ENCODE measurements around the gene DEFB128. TPM values are rescaled to one million over a fixed set of nuclear protein-coding genes. Genes with fewer than 3 reads are reported as not detected.
A peak's percentile ranks its signal among the peaks of the same experiment; 100 is the strongest.

The DEFB128 gene
- total and polyA plus RNA-seq, 10 of the 15 experiments (the other 5 are each of a cell fraction or from before 2014, with no cell fraction given) = not detected

DNA sequence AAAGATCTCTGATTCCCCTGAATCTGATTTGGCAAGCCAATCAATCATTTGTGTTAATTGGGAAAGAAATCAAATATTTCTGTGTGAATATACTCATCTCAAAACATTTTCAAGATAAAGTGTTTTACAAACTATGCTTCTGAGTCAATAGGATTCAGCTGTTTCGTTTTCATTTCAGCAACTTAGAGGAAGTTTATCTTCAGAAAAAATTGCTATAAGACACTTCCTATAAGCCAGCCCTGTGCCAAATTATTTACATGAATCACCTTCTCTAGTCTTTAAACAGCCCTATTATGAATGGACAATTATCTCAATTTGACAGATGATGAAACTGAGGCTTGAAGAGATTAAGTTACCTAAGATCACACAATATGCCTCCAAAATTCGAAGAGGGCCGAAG is 48.4 kb upstream of the DEFB128 start:
- in situ Hi-C loops (cut with MboI) (no loop called here), intact Hi-C loops (cut with micrococcal nuclease; ENCODE audit: unreplicated experiment) (no loop called here)
- POLR2A ChIA-PET = no interaction called here
- WGBS (ENCODE audit: insufficient coverage, insufficient replicate concordance, low lambda C conversion rate, missing lambda C conversion rate) = 32% methylated on average over 3 of the region's 3 CpGs
- Histone ChIP-seq H4K20me1 (ENCODE audit: control insufficient read depth, insufficient read depth) (no peaks in the 10 kb centered on the region), H3K4me2 (ENCODE audit: control insufficient read depth, insufficient read depth) (peak overlapping the region; percentile 61), H3K27me3 (replicated peaks in 1 of 2; ENCODE audit: control insufficient read depth in 2 of 2, insufficient read depth in 2 of 2, low read length in 1 of 2) (no peaks in the 10 kb centered on the region), H3K9me3 (replicated peaks; ENCODE audit: control insufficient read depth, insufficient read depth, low read length) (no peaks in the 10 kb centered on the region), H3K79me2 (ENCODE audit: control insufficient read depth, insufficient read depth, low read length) (no peaks in the 10 kb centered on the region), H3K36me3 (ENCODE audit: control insufficient read depth in 2 of 2, insufficient read depth in 2 of 2, low read length in 1 of 2) (no peaks in the 10 kb centered on the region), H2AFZ (ENCODE audit: control insufficient read depth, low read depth, low read length) (peak overlapping the region; percentile 80), H3K4me3 (peak overlapping the region; percentile 22; the same call in 1 of the 2 replicates), H3K9ac (ENCODE audit: control insufficient read depth, insufficient read depth, low read length) (no peak overlapping the region), H3K4me1 (ENCODE audit: control insufficient read depth, insufficient read depth, low read length) (peaks cover 10% of the 10 kb centered on the region), H3K27ac (ENCODE audit: control insufficient read depth, insufficient read depth) (0 out of 2 replicates have a peak overlapping the region, but pooled peaks have one; percentile 9)
- TF ChIP-seq SPI1 (IDR thresholded peaks at IDR 0.05; ENCODE audit: borderline replicate concordance, insufficient read depth, low read depth, low read length) (no peak), POLR2AphosphoS2 (IDR thresholded peaks at IDR 0.05; ENCODE audit: low read depth, low read length) (no peak), TAF1 (IDR thresholded peaks at IDR 0.05; ENCODE audit: borderline replicate concordance, low read depth, low read length) (no peak), JUNB (IDR thresholded peaks at IDR 0.05) (peak; percentile 51; the same call in 1 of the 2 replicates), SMAD1 (IDR thresholded peaks at IDR 0.05; ENCODE audit: low read depth, partially characterized antibody) (no peak), FOXM1 (IDR thresholded peaks at IDR 0.05; ENCODE audit: low read depth, low read length) (no peak), CEBPB (IDR thresholded peaks at IDR 0.05; ENCODE audit: borderline replicate concordance in 1 of 2, low read depth in 2 of 2, low read length in 2 of 2) (no peak), IKZF2 (IDR thresholded peaks at IDR 0.05) (0 out of 4 replicates have a peak, but pooled peaks of 1 of the 2 experiments have one; percentile 7)
- ATAC-seq (peak; percentile 61), FAIRE-seq (no peak), DNase-seq (ENCODE audit: low read depth, low spot score) (no peak)
- CTCF ChIA-PET = interaction anchor here (2.2 kb wide), 1 partner anchor 28 kb away, joined by 8 read pairs; no protein-coding TSS in a partner anchor
- RAD21 ChIA-PET (ENCODE audit: unreplicated experiment) = interaction anchor here (1.5 to 1.9 kb wide), 2 partner anchors 29 to 93 kb away, joined by 3 to 6 read pairs; no protein-coding TSS in a partner anchor
- SMC1A ChIA-PET (ENCODE audit: uncharacterized antibody, unreplicated experiment) = interaction anchor here (1.0 to 1.6 kb wide), 3 partner anchors 10 to 28 kb away, joined by 3 to 5 read pairs (median 4); no protein-coding TSS in a partner anchor
- no TSS peak for BruUV-seq (replicated peaks)

Measured in GM12878 (cell line).